HEK293 (cell line): ENCODE data around the gene ASMTL.
"Not testable (repeated sequence)": the region's sequence is repeated elsewhere in the genome, so short reads cannot be mapped to it uniquely, and the experiment has no call there.

Experiments
- TCF7L2 ChIP-seq: IDR thresholded peaks from 2 replicates; pipeline ENCODE4 v1.6.1; 2011; ENCODE audit warnings: low read depth, mild to moderate bottlenecking, inconsistent platforms, low read length, moderate library complexity, borderline replicate concordance
- ZBTB1 ChIP-seq: fragments of 450-650 bp; formaldehyde crosslinking; IDR thresholded peaks from 2 replicates; pipeline ENCODE4 v1.5.1; 2016; ENCODE audit warnings: missing biosample characterization, missing genetic modification characterization
- ZFP37 ChIP-seq: fragments of 450-650 bp; formaldehyde crosslinking; IDR thresholded peaks from 2 replicates; pipeline ENCODE4 v1.5.1; 2016; ENCODE audit warnings: missing biosample characterization, missing genetic modification characterization
- ZNF10 ChIP-seq: fragments of 450-650 bp; formaldehyde crosslinking; IDR thresholded peaks from 2 replicates; pipeline ENCODE4 v1.5.1; 2017; ENCODE audit warnings: missing biosample characterization, missing genetic modification characterization
- ZNF518A ChIP-seq: fragments of 450-650 bp; formaldehyde crosslinking; conservative IDR thresholded peaks from 2 replicates; pipeline ENCODE4 v1.5.1; 2016; ENCODE audit warnings: low read depth, missing biosample characterization, missing genetic modification characterization
- ZNF701 ChIP-seq: fragments of 450-650 bp; formaldehyde crosslinking; IDR thresholded peaks from 2 replicates; pipeline ENCODE4 v1.5.1; 2016; ENCODE audit warnings: missing biosample characterization, missing genetic modification characterization

- not testable (repeated sequence) for TF ChIP-seq ZNF701 (tag by site-specific recombination); ZNF10 (tag by site-specific recombination); ZFP37 (tag by site-specific recombination); ZBTB1 (tag by site-specific recombination); ZNF518A (tag by site-specific recombination); TCF7L2
Observed at GRCh38 chrX:1366363-1366762, 86.3 kb downstream of the ASMTL start.
